ENCODE results near the gene CLDN11. TPM values are rescaled to one million over a fixed set of nuclear protein-coding genes. Genes with fewer than 3 reads are reported as not detected.

CLDN11 gene
- 1.5 TPM for total RNA-seq

DNA sequence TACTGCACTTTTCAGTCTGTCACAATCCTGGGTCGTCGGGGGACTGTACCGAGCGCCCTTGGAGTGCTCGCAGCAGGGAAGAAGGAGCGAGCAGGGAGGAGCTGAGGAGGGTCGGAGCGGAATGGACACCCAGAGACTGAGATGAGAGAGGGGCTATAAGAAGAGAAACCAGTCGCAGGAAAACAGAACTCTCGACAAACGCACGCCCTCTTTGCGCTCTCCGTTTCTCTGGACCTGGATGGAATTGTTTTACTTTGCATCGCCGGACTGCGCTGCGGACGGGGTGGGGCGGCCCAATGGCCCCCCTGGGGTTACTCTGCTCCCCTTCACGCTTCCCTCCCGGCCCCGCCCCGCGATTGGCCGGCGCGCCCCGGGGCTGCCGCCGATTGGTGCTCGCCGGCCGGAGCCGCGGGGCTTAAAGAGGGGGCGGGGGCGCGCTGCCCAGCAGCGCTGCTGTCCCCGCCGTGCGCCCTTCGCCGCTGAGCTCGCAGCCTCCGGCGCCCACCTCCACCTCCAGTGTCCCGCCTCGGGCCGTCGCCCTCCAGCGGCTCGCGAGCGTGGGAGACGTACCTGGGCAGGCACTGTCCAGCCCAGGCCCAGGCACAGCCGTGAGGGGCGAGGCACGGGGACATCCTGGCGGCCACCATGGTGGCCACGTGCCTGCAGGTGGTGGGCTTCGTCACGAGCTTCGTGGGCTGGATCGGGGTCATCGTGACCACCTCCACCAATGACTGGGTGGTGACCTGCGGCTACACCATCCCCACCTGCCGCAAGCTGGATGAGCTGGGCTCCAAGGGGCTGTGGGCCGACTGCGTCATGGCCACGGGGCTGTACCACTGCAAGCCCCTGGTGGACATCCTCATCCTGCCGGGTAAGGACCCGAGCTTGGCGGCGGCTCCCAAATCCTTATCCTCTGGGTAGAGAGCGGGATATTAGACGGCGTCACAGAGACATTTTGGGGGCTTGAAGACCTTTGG lies at the start of gene CLDN11:
TSS of gene CLDN11 (plus strand) at position 447 of the 977 bp plus-strand sequence. CDS start at position 646, 199 bp downstream.
- DNase-seq (ENCODE audit: low spot score) (no peak), ATAC-seq (peak; percentile 65)

DNA sequence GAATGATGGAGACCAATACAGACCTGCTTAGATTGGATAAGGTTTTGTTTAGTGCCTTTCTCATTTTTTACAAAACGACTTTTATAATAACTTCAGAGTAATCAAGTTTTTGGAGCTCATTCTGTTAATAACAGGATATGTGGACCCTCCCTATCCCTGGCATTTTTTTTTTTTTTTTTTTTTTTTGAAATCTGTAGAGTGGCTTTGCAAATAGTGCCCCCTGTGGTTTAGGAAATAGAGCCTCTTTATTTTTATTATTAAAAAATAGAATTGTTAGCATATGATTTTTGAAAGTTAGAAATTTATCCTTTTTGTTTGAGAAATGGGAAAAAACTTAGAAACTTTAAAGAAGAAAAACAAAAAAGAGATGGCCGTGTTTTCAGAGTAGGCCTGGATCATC lies 49.7 kb upstream of the CLDN11 start:
- ATAC-seq = no peak
- DNase-seq (ENCODE audit: low spot score) = no peak

DNA sequence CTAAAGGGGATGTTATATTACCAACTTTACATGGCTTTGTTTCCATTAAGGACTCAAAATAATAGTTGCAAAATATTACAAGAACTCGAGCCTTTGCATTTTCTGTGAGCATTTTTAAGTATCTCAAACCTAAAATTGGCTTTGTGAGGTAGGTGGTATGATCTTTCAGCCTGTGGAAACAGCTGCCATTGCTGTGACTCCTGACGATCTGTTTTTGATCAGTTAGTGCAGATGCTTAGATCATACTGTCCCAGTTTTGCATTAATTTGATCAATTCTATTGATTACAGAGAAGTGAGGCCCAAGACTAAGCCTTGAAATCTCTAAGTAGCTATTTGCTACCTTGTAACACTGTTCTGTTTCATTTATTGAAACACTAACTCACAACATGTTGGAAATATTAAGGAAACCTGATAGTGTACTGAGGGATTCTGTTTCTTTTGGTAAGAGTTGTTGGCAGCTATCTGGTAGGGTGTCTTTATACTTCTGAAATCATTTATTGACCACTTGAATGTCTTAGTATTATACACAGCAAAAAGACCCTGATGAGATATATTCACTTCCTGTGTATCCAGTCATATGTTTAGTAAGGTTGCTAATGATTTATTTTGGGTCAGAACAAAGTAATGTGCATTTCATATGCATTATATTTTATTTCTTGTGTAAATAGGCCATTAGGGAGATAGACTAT lies 46.3 kb upstream of the CLDN11 start:
- DNase-seq (ENCODE audit: low spot score) = no peak
- ATAC-seq = no peak

DNA sequence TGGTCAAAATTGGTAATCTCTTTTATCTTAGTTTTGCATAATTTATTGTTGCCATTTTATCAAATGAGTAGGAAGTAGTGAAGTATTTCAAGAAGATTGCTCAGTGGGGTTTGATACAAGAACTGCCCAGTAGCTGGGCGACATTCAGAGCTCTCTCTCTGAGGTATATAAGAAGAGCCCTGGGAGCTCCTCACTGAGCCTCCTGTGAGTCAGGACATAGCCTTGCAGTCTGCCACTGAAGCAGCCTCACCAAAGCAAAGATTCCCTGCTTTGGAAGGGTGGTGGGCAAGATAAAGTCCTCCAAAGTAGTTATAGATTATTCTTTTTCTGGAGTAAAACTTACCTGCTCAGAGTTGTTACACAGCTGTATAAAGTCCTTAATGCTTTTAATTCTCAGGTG lies 35.1 kb upstream of the CLDN11 start:
- no peak for DNase-seq (ENCODE audit: low spot score)
- ATAC-seq = no peak

DNA sequence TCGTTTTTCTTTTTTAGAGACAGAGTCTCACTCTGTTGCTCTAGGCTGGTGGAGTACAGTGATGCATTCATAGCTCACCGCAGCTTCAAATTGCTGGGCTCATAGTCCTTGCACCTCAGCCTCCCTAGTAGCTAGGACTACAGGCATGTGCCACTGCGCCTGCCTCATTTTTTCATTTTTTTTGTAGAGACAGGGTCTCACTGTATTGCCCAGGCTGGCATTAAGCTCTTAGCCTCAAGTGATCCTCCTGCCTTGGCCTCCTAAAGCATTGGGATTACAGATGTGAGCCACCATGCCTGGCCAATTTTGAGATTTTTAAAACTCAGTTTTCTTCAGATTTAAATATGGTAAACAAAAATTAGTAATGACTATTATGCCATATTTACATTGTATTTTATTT lies 32.2 kb upstream of the CLDN11 start:
- DNase-seq (ENCODE audit: low spot score) (no peak), ATAC-seq (no peak)

DNA sequence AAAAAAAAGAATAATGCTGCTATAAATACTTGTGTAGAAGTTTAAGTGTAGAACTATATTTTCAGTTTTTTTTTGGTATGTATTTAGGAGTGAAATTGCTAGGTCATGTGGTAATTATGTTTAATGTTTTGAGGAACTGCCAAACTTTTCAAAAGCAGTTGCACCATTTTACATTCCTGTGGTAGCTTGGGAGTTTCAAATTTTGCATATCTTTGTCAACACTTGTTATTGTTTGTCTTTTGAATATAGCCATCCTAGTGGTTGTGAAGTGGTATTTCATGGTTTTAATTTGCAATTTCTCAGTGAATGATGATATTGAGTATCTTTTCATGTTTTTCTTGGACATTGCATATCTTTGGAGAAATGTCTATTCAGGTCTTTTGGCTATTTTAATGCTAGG lies 30.7 kb upstream of the CLDN11 start:
- ATAC-seq (no peak), DNase-seq (ENCODE audit: low spot score) (no peak)

DNA sequence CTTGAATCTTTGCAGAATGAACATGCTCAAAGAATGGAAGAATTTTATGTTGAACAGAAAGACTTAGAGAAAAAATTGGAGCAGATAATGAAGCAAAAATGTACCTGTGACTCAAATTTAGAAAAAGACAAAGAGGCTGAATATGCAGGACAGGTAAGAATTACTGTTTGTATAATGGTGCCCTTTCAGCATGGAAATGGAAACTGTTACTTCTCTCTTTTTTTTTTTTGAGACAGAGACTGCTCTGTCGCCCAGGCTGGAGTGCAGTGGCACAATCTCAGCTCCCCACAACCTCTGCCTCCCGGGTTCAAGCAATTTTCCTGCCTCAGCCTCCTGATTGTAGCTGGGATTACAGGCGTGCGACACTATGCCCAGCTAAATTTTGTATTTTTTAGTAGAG lies 27.6 kb upstream of the CLDN11 start:
- ATAC-seq (no peak), DNase-seq (ENCODE audit: low spot score) (no peak)

DNA sequence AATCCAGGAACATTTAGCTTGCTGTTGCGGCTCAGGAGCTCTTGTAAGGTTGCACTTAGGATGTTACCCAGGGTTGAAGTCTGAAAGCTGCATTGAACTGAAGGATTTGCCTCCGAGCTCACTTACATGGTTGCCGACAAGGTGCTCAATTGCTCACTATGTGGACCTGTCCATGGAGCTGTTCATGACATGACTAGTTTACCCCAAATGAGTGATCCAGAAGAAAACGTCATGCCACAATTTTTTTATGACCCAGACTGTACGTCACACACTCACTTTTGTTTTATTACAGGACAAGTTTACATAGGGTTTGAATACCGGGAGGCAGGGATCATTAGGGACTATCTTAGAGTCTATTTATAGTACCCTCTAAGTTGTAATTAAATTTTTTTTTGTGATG lies 21.0 kb upstream of the CLDN11 start:
- ATAC-seq (no peak), DNase-seq (ENCODE audit: low spot score) (no peak)

DNA sequence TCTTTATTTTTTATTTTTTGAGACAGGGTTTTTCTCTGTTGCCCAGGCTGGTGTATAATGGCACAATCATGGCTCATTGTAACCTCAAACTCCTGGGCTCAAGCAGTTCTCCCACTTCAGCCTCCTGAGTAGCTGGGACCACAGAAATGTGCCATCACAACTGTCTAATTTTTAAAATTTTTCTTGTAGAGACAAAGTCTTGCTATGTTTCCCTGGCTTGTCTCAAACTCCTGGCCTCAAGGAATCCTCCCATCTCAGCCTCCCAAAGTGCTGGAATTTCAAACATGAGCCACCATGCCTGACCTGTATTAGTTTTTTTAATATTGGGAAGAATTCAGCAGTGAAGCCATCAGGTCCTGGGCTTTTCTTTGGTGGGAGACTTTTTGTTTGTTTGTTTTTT lies 13.6 kb upstream of the CLDN11 start:
- no peak for ATAC-seq

DNA sequence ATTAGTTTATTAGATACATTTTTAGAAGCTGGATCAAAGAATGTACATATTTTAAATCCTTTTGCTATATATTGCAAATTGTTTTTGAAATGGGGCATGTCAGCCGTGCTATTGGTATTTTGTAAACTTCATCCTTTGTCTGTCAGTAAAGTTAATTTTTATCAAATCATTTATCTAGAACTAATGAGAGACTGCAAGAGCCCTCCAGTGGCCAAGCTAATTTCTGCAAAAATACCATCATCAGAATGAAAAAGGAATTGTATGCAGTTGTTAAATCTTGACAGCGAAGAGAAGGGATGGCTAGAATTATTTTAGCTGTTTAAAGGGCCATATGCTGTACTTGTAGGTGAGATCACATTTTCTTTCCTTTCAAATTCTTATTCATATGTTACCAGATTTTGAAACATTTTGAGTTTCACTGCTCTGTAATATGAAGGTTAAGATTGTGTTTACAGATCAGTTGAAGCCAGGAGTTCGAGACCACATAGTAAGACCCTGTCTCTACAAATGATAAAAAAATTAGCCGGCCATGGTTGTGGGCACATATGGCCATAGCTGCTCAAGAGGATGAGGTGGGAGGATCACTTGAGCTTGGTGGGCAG lies 8.1 kb upstream of the CLDN11 start:
- no peak for DNase-seq (ENCODE audit: low spot score)
- ATAC-seq = peak; percentile 85

More for the DNA sequence above, 13.6 kb upstream of the CLDN11 start:
- no peak for DNase-seq (ENCODE audit: low spot score)

DNA sequence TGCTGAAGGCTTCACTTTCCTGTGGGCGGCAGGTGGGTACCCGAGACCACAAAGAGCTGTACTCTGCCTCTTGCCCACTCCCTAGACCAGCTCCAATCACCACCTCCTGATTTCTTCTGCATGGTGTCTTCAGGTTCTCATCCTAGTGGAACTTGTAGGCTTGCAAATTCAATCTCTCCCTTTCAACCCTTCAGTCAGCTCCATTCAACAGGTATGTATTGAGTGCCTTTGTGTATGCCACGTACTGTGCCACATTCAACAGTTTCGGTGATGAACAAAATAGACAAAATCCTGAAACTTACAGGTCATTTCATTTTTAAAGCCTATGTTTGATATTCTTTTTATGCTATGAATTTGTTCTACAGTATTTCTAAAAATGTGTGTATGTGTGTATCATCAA lies 5.4 kb upstream of the CLDN11 start:
- ATAC-seq (no peak), DNase-seq (ENCODE audit: low spot score) (no peak)

DNA sequence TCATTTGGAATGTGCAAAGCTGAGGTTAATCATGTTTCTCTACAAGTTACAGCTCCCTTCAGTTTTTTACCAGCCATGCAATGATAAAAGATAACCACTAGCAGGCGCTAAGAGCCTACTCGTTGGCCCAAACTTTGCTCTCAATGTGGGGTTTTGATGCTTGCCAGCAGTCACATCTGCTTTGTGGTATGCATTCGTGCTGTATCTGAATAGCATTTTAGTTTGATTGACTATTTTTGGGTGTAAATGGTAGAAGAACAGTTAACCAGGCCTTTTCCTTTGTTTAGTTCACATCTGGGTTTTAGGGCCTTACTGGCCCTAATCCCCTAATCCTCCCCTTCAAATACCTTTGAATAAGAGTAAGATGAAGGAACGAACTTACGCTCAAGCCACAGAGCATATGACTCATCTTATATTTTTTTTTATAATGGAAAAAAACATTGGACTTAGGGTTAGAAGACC lies 4.4 kb upstream of the CLDN11 start:
- ATAC-seq (peak; percentile 86), DNase-seq (ENCODE audit: low spot score) (no peak)

DNA sequence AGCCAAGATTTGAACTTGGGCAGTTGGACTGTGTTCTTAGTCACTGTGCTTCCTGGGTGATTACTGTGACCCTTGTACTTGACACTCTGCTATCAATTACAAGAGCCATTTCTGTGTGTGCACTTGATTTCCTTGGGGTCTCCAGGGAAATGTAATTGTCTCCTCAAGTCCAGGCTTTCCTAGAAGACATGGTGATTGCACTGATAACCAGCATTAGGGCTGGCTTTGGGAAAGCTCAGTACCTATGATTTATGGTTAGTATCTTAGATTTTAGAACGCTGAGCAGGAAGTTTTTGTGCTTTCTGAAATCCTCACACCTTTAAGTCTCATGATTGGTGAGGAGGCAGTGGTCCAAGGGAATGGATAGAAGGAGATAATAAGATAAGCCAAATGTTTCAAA lies 1.6 kb upstream of the CLDN11 start:
- DNase-seq (ENCODE audit: low spot score) = no peak
- ATAC-seq = no peak

DNA sequence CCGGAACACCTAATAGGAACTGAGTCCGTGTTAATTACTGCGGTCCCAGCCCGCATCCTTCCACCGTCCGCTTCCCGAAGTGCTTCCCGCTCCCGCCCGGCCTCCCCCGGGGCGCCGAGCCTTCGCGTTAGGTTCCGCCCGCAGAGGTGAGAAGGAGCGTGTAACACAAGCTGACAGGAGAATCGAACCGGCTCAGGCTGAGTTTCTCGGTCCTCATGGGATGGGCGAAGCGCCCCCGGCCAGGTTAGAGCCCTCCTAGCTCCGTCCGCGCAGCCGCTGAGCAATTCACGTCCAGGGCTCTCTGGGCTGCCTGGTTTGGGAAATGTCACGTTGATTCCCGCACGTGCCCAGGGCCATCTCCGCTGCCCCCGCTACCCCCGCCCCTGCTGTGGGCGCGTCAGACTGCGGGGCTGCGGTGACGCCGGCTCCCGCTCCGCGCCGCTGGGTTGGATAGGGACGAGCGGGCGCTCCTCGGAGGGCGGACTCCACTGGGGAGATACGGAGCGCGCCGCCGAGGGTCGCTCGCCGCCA lies 954 bp downstream of the CLDN11 start:
- peak; percentile 25 for ATAC-seq

DNA sequence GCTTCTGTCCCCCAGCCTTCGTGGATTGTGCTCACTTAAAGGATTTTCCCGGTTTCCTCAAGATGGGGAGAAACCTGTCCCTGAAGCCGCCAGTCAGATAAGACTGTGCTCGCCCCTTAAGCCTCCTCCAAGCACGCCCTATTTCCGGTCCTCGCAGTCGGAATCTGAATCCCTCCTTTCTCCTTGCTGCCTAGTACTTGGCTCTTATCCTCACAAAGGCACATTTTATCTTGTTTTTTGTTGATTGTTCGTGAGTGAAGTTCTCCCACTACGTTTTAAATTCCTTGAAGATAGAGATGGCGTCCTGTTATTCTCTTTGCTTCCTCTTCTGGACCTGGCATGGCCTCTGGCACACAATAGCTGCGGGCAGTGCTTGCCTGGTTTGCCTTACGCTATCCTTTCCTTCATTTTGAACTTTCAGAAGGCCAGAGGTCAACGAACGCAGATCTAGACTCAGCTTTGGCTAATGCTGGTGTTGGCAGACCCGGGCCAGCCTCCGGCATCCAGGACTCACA lies 1.7 kb downstream of the CLDN11 start:
- DNase-seq (ENCODE audit: low spot score) = no peak
- ATAC-seq = peak; percentile 49

More for the DNA sequence above, 954 bp downstream of the CLDN11 start:
- DNase-seq (ENCODE audit: low spot score) = no peak

DNA sequence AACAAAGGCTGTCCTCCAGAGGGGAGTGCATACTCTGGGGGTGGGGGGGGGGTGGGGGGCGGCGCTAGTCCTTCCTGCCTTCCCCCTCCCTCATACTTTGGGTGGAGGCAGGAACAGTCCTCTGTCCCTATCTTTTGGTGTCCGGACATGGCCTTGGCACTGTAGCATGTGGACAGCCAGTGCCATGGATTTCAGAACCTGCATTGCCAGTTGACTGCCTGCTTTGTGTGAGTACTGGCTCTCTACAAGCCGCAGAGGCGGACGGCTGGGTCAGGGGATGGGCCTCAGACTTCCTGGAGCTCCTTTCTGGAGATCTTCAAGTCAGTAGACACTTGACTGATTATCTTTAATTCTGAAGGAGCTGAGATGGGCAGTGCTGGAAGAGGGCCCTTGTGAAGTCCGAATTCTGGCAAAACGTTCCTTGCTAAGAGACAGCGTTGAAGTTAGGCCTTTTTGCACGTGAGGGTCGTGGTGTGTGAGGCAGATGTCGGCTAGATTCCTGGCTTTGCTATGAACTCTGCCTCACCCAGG lies 2.5 kb downstream of the CLDN11 start:
- DNase-seq (ENCODE audit: low spot score) (no peak), ATAC-seq (peak; percentile 45)

DNA sequence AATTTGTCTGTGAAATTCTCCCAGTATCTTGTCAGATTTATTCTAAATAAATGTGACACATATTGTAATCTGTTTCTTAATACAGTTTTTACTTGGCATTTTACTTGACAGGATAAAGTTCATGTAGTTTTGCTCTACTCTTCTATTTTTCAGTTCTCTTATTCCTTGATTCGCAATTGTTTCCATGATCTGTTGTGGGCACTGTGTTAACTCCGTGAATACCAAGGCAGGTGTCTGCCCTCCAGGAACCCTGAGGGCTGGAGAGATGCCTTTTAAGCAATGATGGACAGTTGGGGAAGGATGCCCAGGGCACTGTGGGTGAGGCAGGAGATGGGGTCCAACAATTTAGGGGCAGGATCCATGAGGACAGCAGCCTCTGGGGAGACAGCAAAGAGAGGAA lies 3.1 kb downstream of the CLDN11 start:
- DNase-seq (ENCODE audit: low spot score) = no peak
- no peak for ATAC-seq

DNA sequence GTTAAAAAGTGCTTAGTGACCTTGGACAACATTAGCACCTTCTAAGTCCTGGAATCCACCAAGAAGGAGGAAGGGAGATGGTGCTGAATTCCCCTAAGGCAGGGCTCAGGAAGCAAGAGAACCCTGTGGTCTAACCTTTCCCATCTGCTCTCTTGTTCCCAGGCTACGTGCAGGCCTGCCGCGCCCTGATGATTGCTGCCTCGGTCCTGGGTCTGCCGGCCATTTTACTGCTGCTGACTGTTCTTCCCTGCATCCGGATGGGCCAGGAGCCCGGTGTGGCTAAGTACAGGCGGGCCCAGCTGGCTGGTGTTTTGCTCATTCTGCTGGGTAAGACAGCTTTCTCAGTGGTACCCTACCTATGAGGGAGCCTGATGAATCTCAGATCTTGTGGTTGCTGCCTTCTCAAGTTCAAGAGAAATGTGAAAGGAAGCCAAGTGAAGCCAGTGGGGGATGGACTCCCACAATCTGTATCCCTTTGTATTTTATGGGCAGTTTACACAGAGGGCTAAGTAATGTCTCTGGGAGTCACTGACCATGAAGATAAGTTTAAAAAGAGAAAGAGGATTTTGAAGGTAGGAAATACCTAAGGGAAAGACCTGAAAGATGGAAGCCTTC lies 4.4 kb downstream of the CLDN11 start:
- ATAC-seq = no peak

DNA sequence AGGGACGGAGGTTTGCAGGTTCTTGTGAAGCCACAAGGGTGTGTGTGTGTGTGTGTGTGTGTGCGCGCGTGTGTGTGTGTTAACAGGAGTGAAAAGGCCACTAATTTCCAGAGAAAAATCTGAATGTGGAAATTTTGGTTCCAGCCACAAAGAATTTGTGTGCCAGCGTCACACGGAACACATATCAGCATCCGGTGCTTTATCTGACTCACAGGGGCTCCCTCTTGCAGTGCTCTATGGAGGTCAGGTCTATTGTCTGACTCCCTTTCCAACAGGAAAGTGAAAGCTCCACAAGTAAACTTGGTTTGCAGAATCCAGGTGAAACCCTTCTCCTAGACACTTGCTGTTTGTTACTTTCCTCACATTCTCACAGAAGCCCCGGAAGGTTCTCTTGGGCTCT lies 6.2 kb downstream of the CLDN11 start:
- DNase-seq (ENCODE audit: low spot score) = no peak
- no peak for ATAC-seq

More for the DNA sequence above, 4.4 kb downstream of the CLDN11 start:
- no peak for DNase-seq (ENCODE audit: low spot score)

DNA sequence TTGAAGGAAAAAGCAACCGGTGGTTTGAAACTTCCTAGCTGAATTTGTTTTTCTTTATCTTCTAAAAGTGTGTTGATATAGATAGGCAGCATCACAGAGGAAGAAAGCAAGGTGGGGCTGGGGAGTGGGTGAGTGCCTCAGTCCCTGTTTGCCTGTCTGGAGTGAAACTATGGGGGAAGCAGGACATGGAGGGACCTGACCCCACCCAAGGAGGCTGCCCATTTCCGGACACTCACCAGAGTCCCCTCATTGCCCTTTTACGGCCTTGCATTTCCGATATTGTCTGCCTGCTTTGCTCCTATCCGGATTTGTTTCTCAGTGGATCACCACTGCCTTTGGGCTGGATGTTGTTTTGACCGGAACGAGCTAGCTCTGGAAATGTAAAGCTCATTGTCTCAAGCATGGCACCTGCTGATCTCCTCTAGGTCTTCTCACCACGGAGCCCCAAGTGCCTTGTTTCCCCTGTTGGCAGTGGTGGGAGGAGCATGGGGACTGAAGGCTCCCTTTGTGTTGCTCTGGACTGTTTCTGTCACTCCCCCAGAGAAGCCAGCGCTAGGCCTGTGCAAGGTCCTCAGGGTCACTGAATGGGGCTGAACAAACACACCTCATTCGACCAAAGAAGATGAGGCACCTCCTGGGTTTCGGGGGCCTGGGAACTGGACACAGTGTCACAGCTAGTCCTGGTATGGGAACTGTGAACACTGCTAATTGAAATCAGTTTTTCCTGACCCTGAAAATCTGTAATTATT lies 7.0 kb downstream of the CLDN11 start:
- DNase-seq (ENCODE audit: low spot score) (no peak), ATAC-seq (peak; percentile 69)
